Effector CD4-positive, alpha-beta T cell (primary cell): ENCODE data around the gene AQP12B.

Experiments used
- DNase-seq: peaks from one replicate; pipeline ENCODE4 v3.0.0-alpha.2; 2020

AQP12B gene

GRCh38 chr2:240630771-240631547, 51.7 kb downstream of the AQP12B start:
- DNase-seq, result no peak

GRCh38 chr2:240629968-240630770, 52.5 kb downstream of the AQP12B start:
- no peak for DNase-seq

GRCh38 chr2:240629619-240629967, 53.1 kb downstream of the AQP12B start:
- DNase-seq, result no peak

GRCh38 chr2:240628808-240629618, 53.7 kb downstream of the AQP12B start:
- DNase-seq, result no peak

- DNase-seq, result no peak
Measured at GRCh38 chr2:240628507-240628807, 54.2 kb downstream of the AQP12B start.

- DNase-seq, result no peak
Measured at GRCh38 chr2:240627736-240628506, 54.8 kb downstream of the AQP12B start.

- DNase-seq, result no peak
Measured at GRCh38 chr2:240626531-240627300, 56.0 kb downstream of the AQP12B start.
